RWPE2 (cell line): ENCODE measurements around the gene ZSWIM3.

Experiments used
- ATAC-seq: fragments of 200-7000 bp; cut with Tn5 transposase; 3 replicates; pipeline ENCODE4 v1.9.1; 2021; ENCODE audit warnings: low read depth
- DNase-seq: peaks from one replicate; pipeline ENCODE4 v3.0.0-alpha.2; 2020; ENCODE audit warnings: low spot score
- H3K27ac ChIP-seq: fragments of 450-650 bp; 2 replicates; pipeline ENCODE4 v1.5.1; 2017; ENCODE audit warnings: mild to moderate bottlenecking; ENCODE audit not compliant: poor library complexity, severe bottlenecking
- H3K27me3 ChIP-seq: fragments of 250-450 bp; sonication (Bioruptor Pico); 2 replicates; pipeline ENCODE4 v1.5.1; 2021; ENCODE audit warnings: mild to moderate bottlenecking, moderate library complexity; ENCODE audit not compliant: insufficient read depth, poor library complexity, severe bottlenecking
- H3K36me3 ChIP-seq: fragments of 250-450 bp; sonication (Bioruptor Pico); 2 replicates; pipeline ENCODE4 v1.5.1; 2020; ENCODE audit warnings: low read depth, mild to moderate bottlenecking, moderate library complexity
- H3K4me1 ChIP-seq: fragments of 250-450 bp; sonication (Bioruptor Pico); 2 replicates; pipeline ENCODE4 v1.5.1; 2021; ENCODE audit warnings: mild to moderate bottlenecking, moderate library complexity; ENCODE audit not compliant: insufficient read depth, poor library complexity, severe bottlenecking
- H3K4me3 ChIP-seq: fragments of 250-450 bp; sonication (Bioruptor Pico); 2 replicates; pipeline ENCODE4 v1.5.1; 2021; ENCODE audit warnings: mild to moderate bottlenecking, moderate library complexity; ENCODE audit not compliant: severe bottlenecking
- H3K9me3 ChIP-seq: fragments of 250-450 bp; sonication (Bioruptor Pico); 2 replicates; pipeline ENCODE4 v1.5.1; 2021; ENCODE audit warnings: mild to moderate bottlenecking, moderate library complexity; ENCODE audit not compliant: severe bottlenecking
- CTCF ChIP-seq: fragments of 450-650 bp; IDR thresholded peaks from one replicate; pipeline ENCODE4 v1.5.1; 2017; ENCODE audit warnings: mild to moderate bottlenecking, moderate library complexity; ENCODE audit not compliant: poor library complexity, severe bottlenecking

Gene ZSWIM3

GRCh38 chr20:45842169-45842812 is 15.1 kb upstream of the ZSWIM3 start:
- no peak for TF ChIP-seq CTCF
- no peaks in the 10 kb centered on the region for H3K27me3 ChIP-seq
- H3K9me3 ChIP-seq: no peaks in the 10 kb centered on the region
- no peak overlapping the region for H3K27ac ChIP-seq
- DNase-seq: no peak
- H3K36me3 ChIP-seq: peaks cover 68% of the 10 kb centered on the region
- no peak overlapping the region for H3K4me3 ChIP-seq
- no peaks in the 10 kb centered on the region for H3K4me1 ChIP-seq
- 0 out of 3 replicates have a peak, but pooled peaks have one; percentile 5 for ATAC-seq

- H3K9me3 ChIP-seq: no peaks in the 10 kb centered on the region
- no peak for TF ChIP-seq CTCF
- DNase-seq (no peak), ATAC-seq (no peak)
- peaks cover 74% of the 10 kb centered on the region for H3K36me3 ChIP-seq
- no peak overlapping the region for H3K4me3 ChIP-seq
- H3K4me1 ChIP-seq: no peaks in the 10 kb centered on the region
- H3K27ac ChIP-seq: no peak overlapping the region
- H3K27me3 ChIP-seq: no peaks in the 10 kb centered on the region
Measured at GRCh38 chr20:45843506-45843905, 13.9 kb upstream of the ZSWIM3 start.

GRCh38 chr20:45845452-45845851 is 12.0 kb upstream of the ZSWIM3 start:
- H3K36me3 ChIP-seq: peaks cover 79% of the 10 kb centered on the region
- no peak for ATAC-seq
- no peak overlapping the region for H3K4me3 ChIP-seq
- no peak for DNase-seq
- H3K27ac ChIP-seq: no peak overlapping the region
- H3K4me1 ChIP-seq: no peaks in the 10 kb centered on the region
- H3K27me3 ChIP-seq: no peaks in the 10 kb centered on the region
- TF ChIP-seq CTCF: no peak
- no peaks in the 10 kb centered on the region for H3K9me3 ChIP-seq

GRCh38 chr20:45848421-45848820 is 9.0 kb upstream of the ZSWIM3 start:
- Histone ChIP-seq H3K27ac (no peak overlapping the region), H3K4me3 (no peak overlapping the region), H3K4me1 (no peaks in the 10 kb centered on the region), H3K27me3 (no peaks in the 10 kb centered on the region), H3K9me3 (no peaks in the 10 kb centered on the region), H3K36me3 (peaks cover 70% of the 10 kb centered on the region)
- no peak for DNase-seq
- no peak for TF ChIP-seq CTCF
- ATAC-seq: no peak

- Histone ChIP-seq H3K36me3 (peaks cover 70% of the 10 kb centered on the region), H3K9me3 (no peaks in the 10 kb centered on the region)
Measured at GRCh38 chr20:45848969-45849582, 8.3 kb upstream of the ZSWIM3 start.

More at GRCh38 chr20:45848969-45849582, 8.3 kb upstream of the ZSWIM3 start:
- TF ChIP-seq CTCF: no peak
- ATAC-seq (0 out of 3 replicates have a peak, but pooled peaks have one; percentile 11), DNase-seq (no peak)
- Histone ChIP-seq H3K27me3 (no peaks in the 10 kb centered on the region), H3K4me3 (no peak overlapping the region), H3K27ac (no peak overlapping the region), H3K4me1 (no peaks in the 10 kb centered on the region)
